OCI-LY3 (cell line): ENCODE data around the gene TRIM67.

Source experiments
- H2AFZ ChIP-seq: fragments of 200-600, 300-600 bp; shearing (Covaris generic); 2 replicates; pipeline ENCODE4 v1.6.0; 2014; ENCODE audit warnings: antibody characterized with exemption, low read depth, low read length
- H3K27ac ChIP-seq: fragments of 200-600, 300-600 bp; sonication (generic); 2 replicates; pipeline ENCODE4 v1.5.1; 2014; ENCODE audit warnings: mild to moderate bottlenecking, low read length, moderate library complexity, mixed read lengths
- H3K27me3 ChIP-seq: fragments of 200-600, 300-600 bp; sonication (generic); 2 replicates; pipeline ENCODE4 v1.6.1; 2014; ENCODE audit warnings: low read depth, low read length, mixed read lengths
- H3K36me3 ChIP-seq: fragments of 200-600, 300-600 bp; sonication (generic); replicated peaks from 2 replicates; pipeline ENCODE3; 2014; ENCODE audit warnings: low read depth, low read length, mixed read lengths
- H3K4me1 ChIP-seq: fragments of 300-600, 200-600 bp; sonication (generic); 2 replicates; pipeline ENCODE4 v1.6.1; 2014; ENCODE audit warnings: low read length, mixed read lengths
- H3K4me2 ChIP-seq: fragments of 200-600, 300-600 bp; sonication (generic); 2 replicates; pipeline ENCODE4 v1.6.1; 2014; ENCODE audit warnings: low read length, mixed read lengths
- H3K4me3 ChIP-seq: fragments of 300-600, 200-600 bp; sonication (generic); 2 replicates; pipeline ENCODE4 v1.5.1; 2014; ENCODE audit warnings: antibody characterized with exemption, mild to moderate bottlenecking, low read length, moderate library complexity
- H3K79me2 ChIP-seq: fragments of 300-600, 200-600 bp; shearing (Covaris generic); 2 replicates; pipeline ENCODE4 v1.6.1; 2014; ENCODE audit warnings: mild to moderate bottlenecking, low read length, mixed read lengths
- H3K9ac ChIP-seq: fragments of 300-600, 200-600 bp; shearing (Covaris generic); 2 replicates; pipeline ENCODE4 v1.6.0; 2014; ENCODE audit warnings: mild to moderate bottlenecking, low read length, moderate library complexity
- H3K9me3 ChIP-seq: fragments of 200-600, 300-600 bp; shearing (Covaris generic); 2 replicates; pipeline ENCODE4 v1.6.1; 2014; ENCODE audit warnings: low read length, mixed read lengths; ENCODE audit not compliant: insufficient read depth
- H4K20me1 ChIP-seq: fragments of 200-600, 300-600 bp; sonication (generic); 2 replicates; pipeline ENCODE4 v1.6.1; 2016; ENCODE audit warnings: low read length, mixed read lengths; ENCODE audit not compliant: insufficient read depth
- EZH2phosphoT487 ChIP-seq: fragments of 200-600 bp; shearing (Covaris generic); IDR thresholded peaks from 2 replicates; pipeline ENCODE4 v1.6.1; 2018; ENCODE audit warnings: antibody characterized with exemption, mixed run types, low read depth
- TF ChIP-seq, protein P1 (sequence below): fragments of 200-600, 300-600 bp; sonication (generic); IDR thresholded peaks from 2 replicates; pipeline ENCODE4 v1.5.1; 2014; ENCODE audit warnings: antibody characterized with exemption, low read length, low read depth

The TRIM67 gene

GRCh38 chr1:231180034-231180433 is 18.2 kb downstream of the TRIM67 start:
- Histone ChIP-seq H3K4me3 (no peak overlapping the region), H3K27ac (no peak overlapping the region), H3K79me2 (no peaks in the 10 kb centered on the region), H3K4me1 (no peaks in the 10 kb centered on the region), H3K27me3 (peaks cover 87% of the 10 kb centered on the region), H4K20me1 (no peaks in the 10 kb centered on the region), H3K36me3 (no peaks in the 10 kb centered on the region), H3K9me3 (no peaks in the 10 kb centered on the region), H2AFZ (no peak overlapping the region), H3K4me2 (no peak overlapping the region), H3K9ac (no peak overlapping the region)
- no peak for TF ChIP-seq EZH2phosphoT487
- TF ChIP-seq, protein P1, sequence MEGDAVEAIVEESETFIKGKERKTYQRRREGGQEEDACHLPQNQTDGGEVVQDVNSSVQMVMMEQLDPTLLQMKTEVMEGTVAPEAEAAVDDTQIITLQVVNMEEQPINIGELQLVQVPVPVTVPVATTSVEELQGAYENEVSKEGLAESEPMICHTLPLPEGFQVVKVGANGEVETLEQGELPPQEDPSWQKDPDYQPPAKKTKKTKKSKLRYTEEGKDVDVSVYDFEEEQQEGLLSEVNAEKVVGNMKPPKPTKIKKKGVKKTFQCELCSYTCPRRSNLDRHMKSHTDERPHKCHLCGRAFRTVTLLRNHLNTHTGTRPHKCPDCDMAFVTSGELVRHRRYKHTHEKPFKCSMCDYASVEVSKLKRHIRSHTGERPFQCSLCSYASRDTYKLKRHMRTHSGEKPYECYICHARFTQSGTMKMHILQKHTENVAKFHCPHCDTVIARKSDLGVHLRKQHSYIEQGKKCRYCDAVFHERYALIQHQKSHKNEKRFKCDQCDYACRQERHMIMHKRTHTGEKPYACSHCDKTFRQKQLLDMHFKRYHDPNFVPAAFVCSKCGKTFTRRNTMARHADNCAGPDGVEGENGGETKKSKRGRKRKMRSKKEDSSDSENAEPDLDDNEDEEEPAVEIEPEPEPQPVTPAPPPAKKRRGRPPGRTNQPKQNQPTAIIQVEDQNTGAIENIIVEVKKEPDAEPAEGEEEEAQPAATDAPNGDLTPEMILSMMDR, result no peak

- Histone ChIP-seq H3K9me3 (no peaks in the 10 kb centered on the region), H3K27ac (no peak overlapping the region), H3K9ac (no peak overlapping the region), H3K4me3 (no peak overlapping the region), H3K4me2 (no peak overlapping the region), H3K79me2 (no peaks in the 10 kb centered on the region), H2AFZ (no peak overlapping the region), H3K36me3 (no peaks in the 10 kb centered on the region), H3K27me3 (peaks cover 84% of the 10 kb centered on the region), H3K4me1 (no peaks in the 10 kb centered on the region), H4K20me1 (no peaks in the 10 kb centered on the region)
- no peak for TF ChIP-seq EZH2phosphoT487
- TF ChIP-seq, protein P1, result no peak
Observed at GRCh38 chr1:231181271-231181670, 19.4 kb downstream of the TRIM67 start.

DNA sequence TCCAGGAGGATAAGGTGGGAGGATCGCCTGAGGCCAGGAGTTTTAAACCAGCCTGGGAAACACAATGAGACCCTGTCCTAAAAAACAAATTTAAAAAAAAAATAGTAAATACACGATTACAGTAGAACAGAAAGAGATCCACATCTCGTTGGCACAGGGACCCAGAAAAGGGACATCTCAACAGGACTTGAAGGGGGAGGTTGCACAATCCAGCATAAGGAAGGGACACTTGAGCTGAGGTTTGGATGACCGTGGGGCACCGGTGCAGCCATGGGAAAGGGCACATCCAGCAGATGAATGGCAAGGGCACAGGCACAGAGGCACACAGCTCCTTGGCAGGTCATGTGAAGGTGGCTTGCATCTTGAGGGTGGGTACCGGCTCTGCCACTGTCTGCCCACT is 20.5 kb downstream of the TRIM67 start:
- Histone ChIP-seq H3K36me3 (no peaks in the 10 kb centered on the region), H3K27ac (no peak overlapping the region), H3K4me1 (no peaks in the 10 kb centered on the region), H3K9ac (no peak overlapping the region), H4K20me1 (no peaks in the 10 kb centered on the region), H2AFZ (no peak overlapping the region), H3K4me2 (no peak overlapping the region), H3K9me3 (no peaks in the 10 kb centered on the region), H3K4me3 (no peak overlapping the region), H3K27me3 (peaks cover 74% of the 10 kb centered on the region), H3K79me2 (no peaks in the 10 kb centered on the region)
- no peak for TF ChIP-seq EZH2phosphoT487
- TF ChIP-seq, protein P1, result no peak

DNA sequence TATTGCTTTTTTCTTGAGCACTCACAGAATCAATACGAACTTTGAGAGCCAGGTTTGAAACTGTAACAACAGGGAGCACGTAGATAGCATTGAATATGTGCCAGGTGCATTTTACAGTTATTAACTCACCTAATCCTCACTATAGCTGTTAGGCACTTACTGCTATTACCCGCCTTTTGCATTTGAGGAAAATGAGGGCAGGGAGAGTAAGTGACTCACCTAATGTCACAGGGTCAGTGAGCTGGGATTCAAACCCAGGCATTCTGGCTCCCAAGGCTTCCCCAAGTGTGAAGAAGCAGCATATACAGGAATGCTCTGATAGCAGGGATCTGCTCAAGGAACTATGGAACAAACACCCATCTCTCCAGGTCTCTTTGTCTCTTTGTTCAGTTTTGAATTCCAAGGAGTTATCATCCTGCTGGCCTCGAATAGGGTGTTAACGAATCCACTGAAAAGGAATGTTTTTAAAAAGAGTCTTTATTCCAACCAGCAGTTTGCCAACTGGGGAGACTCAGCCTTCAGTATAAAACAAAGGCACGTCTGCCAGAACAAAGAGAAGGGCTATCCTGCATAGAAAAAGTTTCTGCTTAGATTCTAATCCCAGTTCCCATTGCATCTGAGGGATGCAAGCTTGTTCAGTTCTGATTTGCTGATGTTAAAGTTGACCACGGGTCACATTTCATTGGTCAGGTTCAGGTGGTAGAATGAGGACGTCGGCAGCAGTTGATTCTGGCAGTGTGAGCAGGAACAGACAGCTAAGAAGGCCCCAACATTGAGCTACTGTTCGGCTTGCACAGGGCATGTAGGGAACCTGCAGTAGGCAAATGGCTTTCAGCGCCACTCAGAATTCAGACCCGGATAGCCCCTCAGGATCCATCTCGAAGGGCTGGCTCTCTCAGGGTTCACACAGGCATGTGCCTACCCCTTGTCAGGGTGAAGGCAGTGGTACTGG is 22.1 kb downstream of the TRIM67 start:
- H2AFZ ChIP-seq, result no peak overlapping the region

More for the DNA sequence above, 22.1 kb downstream of the TRIM67 start:
- no peak overlapping the region for H3K4me3 ChIP-seq
- H3K4me1 ChIP-seq, result no peaks in the 10 kb centered on the region
- H3K27me3 ChIP-seq, result peaks cover 72% of the 10 kb centered on the region
- H3K79me2 ChIP-seq, result no peaks in the 10 kb centered on the region
- H3K9me3 ChIP-seq, result no peaks in the 10 kb centered on the region
- no peak overlapping the region for H3K4me2 ChIP-seq
- H3K36me3 ChIP-seq, result no peaks in the 10 kb centered on the region
- H3K9ac ChIP-seq, result no peak overlapping the region
- H4K20me1 ChIP-seq, result no peaks in the 10 kb centered on the region
- no peak overlapping the region for H3K27ac ChIP-seq
- TF ChIP-seq, protein P1, result no peak
- no peak for TF ChIP-seq EZH2phosphoT487
